Measurements from ENCODE around the gene SPATA7. TPM values are rescaled to one million over a fixed set of nuclear protein-coding genes. Genes with fewer than 3 reads are reported as not detected.

SPATA7 gene
- total RNA-seq, 1 donor from 2014 or later, result 8.5 TPM

- H3K4me1 ChIP-seq, result peaks cover 7% of the 10 kb centered on the region
- no peaks in the 10 kb centered on the region for H3K27me3 ChIP-seq (ENCODE audit: low read depth)
- no peak overlapping the region for H3K4me3 ChIP-seq
- H3K9me3 ChIP-seq (replicated peaks), result peaks cover 31% of the 10 kb centered on the region
- TF ChIP-seq CTCF (IDR thresholded peaks at IDR 0.05; ENCODE audit: borderline replicate concordance), result no peak
- DNase-seq, result no peak
- no peak overlapping the region for H3K27ac ChIP-seq (replicated peaks)
- intact Hi-C loops (cut with micrococcal nuclease), result no loop called here
- H3K36me3 ChIP-seq, result peaks cover 49% of the 10 kb centered on the region
Measured at GRCh38 chr14:88420187-88420586, 34.7 kb downstream of the SPATA7 start.

GRCh38 chr14:88421286-88421685 is 35.8 kb downstream of the SPATA7 start:
- Histone ChIP-seq H3K27me3 (ENCODE audit: low read depth) (no peaks in the 10 kb centered on the region), H3K9me3 (replicated peaks) (peaks cover 22% of the 10 kb centered on the region), H3K4me1 (peaks cover 7% of the 10 kb centered on the region), H3K27ac (replicated peaks) (no peak overlapping the region), H3K4me3 (no peak overlapping the region), H3K36me3 (peaks cover 38% of the 10 kb centered on the region)
- DNase-seq, result no peak
- no peak for TF ChIP-seq CTCF (IDR thresholded peaks at IDR 0.05; ENCODE audit: borderline replicate concordance)
- intact Hi-C loops (cut with micrococcal nuclease), result no loop called here

GRCh38 chr14:88422047-88422446 is 36.6 kb downstream of the SPATA7 start:
- Histone ChIP-seq H3K9me3 (replicated peaks) (peaks cover 18% of the 10 kb centered on the region), H3K27ac (replicated peaks) (no peak overlapping the region), H3K4me3 (no peak overlapping the region), H3K36me3 (peaks cover 31% of the 10 kb centered on the region), H3K4me1 (peaks cover 12% of the 10 kb centered on the region), H3K27me3 (ENCODE audit: low read depth) (no peaks in the 10 kb centered on the region)
- no peak for DNase-seq
- no peak for TF ChIP-seq CTCF (IDR thresholded peaks at IDR 0.05; ENCODE audit: borderline replicate concordance)
- intact Hi-C loops (cut with micrococcal nuclease), result no loop called here

- no peak for DNase-seq
- H3K9me3 ChIP-seq (replicated peaks), result peaks cover 8% of the 10 kb centered on the region
- no peaks in the 10 kb centered on the region for H3K27me3 ChIP-seq (ENCODE audit: low read depth)
- H3K4me1 ChIP-seq, result peaks cover 12% of the 10 kb centered on the region
- H3K4me3 ChIP-seq, result no peak overlapping the region
- peaks cover 20% of the 10 kb centered on the region for H3K36me3 ChIP-seq
- TF ChIP-seq CTCF (IDR thresholded peaks at IDR 0.05; ENCODE audit: borderline replicate concordance), result no peak
- H3K27ac ChIP-seq (replicated peaks), result no peak overlapping the region
- intact Hi-C loops (cut with micrococcal nuclease), result no loop called here
Measured at GRCh38 chr14:88422919-88423650, 37.6 kb downstream of the SPATA7 start.

GRCh38 chr14:88424573-88424972 is 39.1 kb downstream of the SPATA7 start:
- no peak for TF ChIP-seq CTCF (IDR thresholded peaks at IDR 0.05; ENCODE audit: borderline replicate concordance)
- intact Hi-C loops (cut with micrococcal nuclease), result no loop called here
- H3K36me3 ChIP-seq, result peaks cover 13% of the 10 kb centered on the region
- no peak overlapping the region for H3K4me3 ChIP-seq
- no peak for DNase-seq
- H3K9me3 ChIP-seq (replicated peaks), result no peaks in the 10 kb centered on the region
- H3K27ac ChIP-seq (replicated peaks), result no peak overlapping the region
- H3K4me1 ChIP-seq, result peaks cover 12% of the 10 kb centered on the region
- H3K27me3 ChIP-seq (ENCODE audit: low read depth), result no peaks in the 10 kb centered on the region
